ENCODE results near the gene MED13. TPM values are rescaled to one million over a fixed set of nuclear protein-coding genes. Genes with fewer than 3 reads are reported as not detected.

MED13 gene
- total and polyA plus RNA-seq, 9 of the 15 experiments (the other 6 are each of a cell fraction or from before 2014, with no cell fraction given), result 5.4 to 48.4 (median 28.2) TPM

DNA sequence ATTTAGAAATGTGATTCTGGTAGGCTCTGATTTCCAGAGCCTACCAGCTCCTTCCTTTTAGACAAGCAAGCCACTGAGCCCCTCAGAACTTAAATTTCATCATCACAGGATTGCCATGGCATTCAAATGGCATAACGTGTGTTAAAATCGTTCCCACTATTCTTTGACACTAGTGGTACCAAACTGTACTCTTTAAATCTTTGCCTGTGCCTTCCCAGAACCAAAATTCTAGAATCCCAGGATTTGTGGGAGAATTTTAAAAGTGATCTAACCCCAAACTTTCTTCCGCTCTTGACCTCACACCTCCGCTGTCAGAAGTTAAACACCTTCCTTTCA, 137.0 kb downstream of the MED13 start (continued):
- TF ChIP-seq, protein P1, sequence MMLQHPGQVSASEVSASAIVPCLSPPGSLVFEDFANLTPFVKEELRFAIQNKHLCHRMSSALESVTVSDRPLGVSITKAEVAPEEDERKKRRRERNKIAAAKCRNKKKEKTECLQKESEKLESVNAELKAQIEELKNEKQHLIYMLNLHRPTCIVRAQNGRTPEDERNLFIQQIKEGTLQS (IDR thresholded peaks at IDR 0.05), result 0 out of 2 replicates have a peak, but pooled peaks have one; percentile 46
- TF ChIP-seq, protein P1 (CRISPR knock-in tag; conservative IDR thresholded peaks at IDR 0.05), result no peak
- TF ChIP-seq NEUROD1 (IDR thresholded peaks at IDR 0.05; ENCODE audit: borderline replicate concordance, low read depth, low read length, partially characterized antibody) (no peak), KLF6 (CRISPR knock-in tag; IDR thresholded peaks at IDR 0.05; ENCODE audit: borderline replicate concordance) (no peak), ETV1 (tag; conservative IDR thresholded peaks at IDR 0.05; ENCODE audit: low read depth) (no peak), SRSF9 (IDR thresholded peaks at IDR 0.05; ENCODE audit: borderline replicate concordance, low read depth, low read length) (no peak), EP300 (IDR thresholded peaks at IDR 0.05; ENCODE audit: low read length) (0 out of 2 replicates have a peak, but pooled peaks have one; percentile 1), ZNF175 (CRISPR knock-in tag; IDR thresholded peaks at IDR 0.05; ENCODE audit: low read depth) (0 out of 2 replicates have a peak, but pooled peaks have one; percentile 8), RFX5 (IDR thresholded peaks at IDR 0.05; ENCODE audit: low read depth, low read length) (no peak), OTX1 (CRISPR knock-in tag; IDR thresholded peaks at IDR 0.05) (no peak), NR2F6 (CRISPR knock-in tag; IDR thresholded peaks at IDR 0.05) (no peak), C11orf30 (IDR thresholded peaks at IDR 0.05; ENCODE audit: low read depth) (no peak), ZNF830 (CRISPR knock-in tag; IDR thresholded peaks at IDR 0.05) (no peak), POLR2H (tag; IDR thresholded peaks at IDR 0.05; ENCODE audit: low read depth) (0 out of 2 replicates have a peak, but pooled peaks have one; percentile 17), GABPA (tag; conservative IDR thresholded peaks at IDR 0.05; ENCODE audit: low read depth) (no peak), BCOR (IDR thresholded peaks at IDR 0.05) (no peak), PRPF4 (IDR thresholded peaks at IDR 0.05; ENCODE audit: insufficient read depth, low read depth, low read length, poor library complexity, severe bottlenecking) (no peak), MCM2 (IDR thresholded peaks at IDR 0.05; ENCODE audit: low read depth) (no peak), ZFP36 (IDR thresholded peaks at IDR 0.05; ENCODE audit: low read depth, low read length, partially characterized antibody) (no peak)
- TF ChIP-seq, protein P2, sequence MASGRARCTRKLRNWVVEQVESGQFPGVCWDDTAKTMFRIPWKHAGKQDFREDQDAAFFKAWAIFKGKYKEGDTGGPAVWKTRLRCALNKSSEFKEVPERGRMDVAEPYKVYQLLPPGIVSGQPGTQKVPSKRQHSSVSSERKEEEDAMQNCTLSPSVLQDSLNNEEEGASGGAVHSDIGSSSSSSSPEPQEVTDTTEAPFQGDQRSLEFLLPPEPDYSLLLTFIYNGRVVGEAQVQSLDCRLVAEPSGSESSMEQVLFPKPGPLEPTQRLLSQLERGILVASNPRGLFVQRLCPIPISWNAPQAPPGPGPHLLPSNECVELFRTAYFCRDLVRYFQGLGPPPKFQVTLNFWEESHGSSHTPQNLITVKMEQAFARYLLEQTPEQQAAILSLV (tag; IDR thresholded peaks at IDR 0.05), result no peak
- TF ChIP-seq, protein P3, sequence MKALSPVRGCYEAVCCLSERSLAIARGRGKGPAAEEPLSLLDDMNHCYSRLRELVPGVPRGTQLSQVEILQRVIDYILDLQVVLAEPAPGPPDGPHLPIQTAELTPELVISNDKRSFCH (CRISPR knock-in tag; IDR thresholded peaks at IDR 0.05), result no peak
- TF ChIP-seq, protein P3 (tag; IDR thresholded peaks at IDR 0.05), result no peak
- TF ChIP-seq, protein P4, sequence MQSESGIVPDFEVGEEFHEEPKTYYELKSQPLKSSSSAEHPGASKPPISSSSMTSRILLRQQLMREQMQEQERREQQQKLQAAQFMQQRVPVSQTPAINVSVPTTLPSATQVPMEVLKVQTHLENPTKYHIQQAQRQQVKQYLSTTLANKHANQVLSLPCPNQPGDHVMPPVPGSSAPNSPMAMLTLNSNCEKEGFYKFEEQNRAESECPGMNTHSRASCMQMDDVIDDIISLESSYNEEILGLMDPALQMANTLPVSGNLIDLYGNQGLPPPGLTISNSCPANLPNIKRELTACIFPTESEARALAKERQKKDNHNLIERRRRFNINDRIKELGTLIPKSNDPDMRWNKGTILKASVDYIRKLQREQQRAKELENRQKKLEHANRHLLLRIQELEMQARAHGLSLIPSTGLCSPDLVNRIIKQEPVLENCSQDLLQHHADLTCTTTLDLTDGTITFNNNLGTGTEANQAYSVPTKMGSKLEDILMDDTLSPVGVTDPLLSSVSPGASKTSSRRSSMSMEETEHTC (IDR thresholded peaks at IDR 0.05), result no peak
